Mesendoderm (in vitro differentiated cells): ENCODE measurements around the gene TMEM117.

Source experiments
- DNase-seq: peaks from one replicate; pipeline ENCODE4 v3.0.0; 2013
- H2AK5ac ChIP-seq: 2 replicates; pipeline ENCODE4 v1.6.1; 2013; ENCODE audit warnings: low read length, inconsistent platforms
- H2BK120ac ChIP-seq: 2 replicates; pipeline ENCODE4 v1.6.1; 2013; ENCODE audit warnings: low read depth, mild to moderate bottlenecking, low read length, moderate library complexity, mixed read lengths
- H2BK15ac ChIP-seq: replicated peaks from 2 replicates; pipeline ENCODE4 v1.6.1; 2013; ENCODE audit warnings: low read depth, mild to moderate bottlenecking, moderate library complexity
- H2BK5ac ChIP-seq: 2 replicates; pipeline ENCODE4 v1.6.1; 2013; ENCODE audit warnings: low read length, inconsistent platforms
- H3K18ac ChIP-seq: 2 replicates; pipeline ENCODE4 v1.6.1; 2013; ENCODE audit warnings: mild to moderate bottlenecking, low read length, mixed read lengths
- H3K23ac ChIP-seq: one replicate; pipeline ENCODE4 v1.6.1; 2013; ENCODE audit warnings: low read length
- H3K27ac ChIP-seq: 2 replicates; pipeline ENCODE4 v1.5.1; 2013; ENCODE audit warnings: low read depth, mild to moderate bottlenecking, inconsistent platforms, low read length, moderate library complexity
- H3K27me3 ChIP-seq: 2 replicates; pipeline ENCODE4 v1.6.1; 2013; ENCODE audit warnings: low read length, control low read depth, mild to moderate bottlenecking, inconsistent platforms; ENCODE audit not compliant: insufficient read depth, poor library complexity
- H3K36me3 ChIP-seq: 2 replicates; pipeline ENCODE4 v1.6.1; 2013; ENCODE audit warnings: low read length, inconsistent platforms; ENCODE audit not compliant: control insufficient read depth, insufficient read depth
- H3K4ac ChIP-seq: one replicate; pipeline ENCODE4 v1.6.1; 2013; ENCODE audit warnings: low read depth, mild to moderate bottlenecking, low read length, moderate library complexity
- H3K4me1 ChIP-seq: 2 replicates; pipeline ENCODE4 v1.6.1; 2013; ENCODE audit warnings: low read depth, low read length, inconsistent platforms; ENCODE audit not compliant: control insufficient read depth
- H3K4me2 ChIP-seq: 2 replicates; pipeline ENCODE4 v1.6.1; 2013; ENCODE audit warnings: low read length
- H3K4me3 ChIP-seq: 2 replicates; pipeline ENCODE4 v1.5.1; 2013; ENCODE audit warnings: mild to moderate bottlenecking, low read length
- H3K56ac ChIP-seq: one replicate; pipeline ENCODE4 v1.6.1; 2013; ENCODE audit warnings: low read length
- H3K79me1 ChIP-seq: 2 replicates; pipeline ENCODE4 v1.6.1; 2013; ENCODE audit warnings: low read length, inconsistent platforms
- H3K79me2 ChIP-seq: 2 replicates; pipeline ENCODE4 v1.6.1; 2013; ENCODE audit warnings: mild to moderate bottlenecking, low read length; ENCODE audit not compliant: control insufficient read depth, insufficient read depth
- H3K9ac ChIP-seq: 2 replicates; pipeline ENCODE4 v1.6.1; 2013; ENCODE audit warnings: low read length, inconsistent platforms
- H4K5ac ChIP-seq: one replicate; pipeline ENCODE4 v1.6.1; 2013; ENCODE audit warnings: low read length
- H4K8ac ChIP-seq: one replicate; pipeline ENCODE4 v1.6.1; 2013; ENCODE audit warnings: low read depth, mild to moderate bottlenecking, control low read depth, low read length, moderate library complexity
- WGBS: extraction: QIAGEN DNeasy Blood & Tissue Kit; methylation state at CpG from one replicate; pipeline ENCODE4 v1.1.7; 2013; ENCODE audit warnings: low lambda C conversion rate, missing lambda C conversion rate; ENCODE audit not compliant: insufficient coverage; ENCODE audit errors: extremely low coverage; 5-methylcytosine and 5-hydroxymethylcytosine counted together

The TMEM117 gene

DNA sequence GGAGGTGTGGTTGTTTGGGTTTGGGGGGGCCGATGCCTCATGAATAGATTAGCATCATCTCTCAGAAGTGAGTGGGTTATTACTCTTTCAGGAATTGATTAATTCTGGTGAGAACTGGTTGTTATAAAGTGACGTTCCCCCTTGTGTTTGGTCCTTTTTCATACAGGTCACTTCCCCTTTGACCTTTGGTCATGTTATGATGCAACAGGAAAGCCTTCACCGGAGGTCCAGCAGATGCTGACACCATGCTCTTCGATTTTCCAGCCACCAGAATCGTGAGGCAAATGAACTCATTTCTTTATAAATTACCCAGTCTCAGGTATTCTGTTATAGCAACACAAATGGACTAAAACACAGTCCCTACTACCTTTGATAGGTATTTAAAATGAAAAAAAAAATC is 600.9 kb downstream of the TMEM117 start:
- Histone ChIP-seq H3K79me2 (no peaks in the 10 kb centered on the region), H3K4me3 (no peak overlapping the region), H2BK15ac (no peak overlapping the region), H3K27me3 (no peaks in the 10 kb centered on the region), H3K36me3 (no peaks in the 10 kb centered on the region), H3K9ac (no peak overlapping the region), H2AK5ac (no peak overlapping the region), H3K4me2 (no peak overlapping the region), H3K4ac (no peak overlapping the region), H3K79me1 (no peaks in the 10 kb centered on the region), H3K23ac (no peak overlapping the region), H3K56ac (no peak overlapping the region), H2BK5ac (no peak overlapping the region), H4K5ac (no peak overlapping the region), H3K4me1 (no peaks in the 10 kb centered on the region), H3K27ac (no peak overlapping the region), H4K8ac (no peak overlapping the region), H3K18ac (no peak overlapping the region), H2BK120ac (no peak overlapping the region)
- WGBS = no CpG with 5 or more reads among the region's 5 CpGs
- no peak for DNase-seq
